Effector memory CD4-positive, alpha-beta T cell (primary cell): Measurements from ENCODE around the gene ZNF22.
"Not testable (repeated sequence)": the region's sequence is repeated elsewhere in the genome, so short reads cannot be mapped to it uniquely, and the experiment has no call there.

ENCODE experiments used
- DNase-seq, 3 donors: peaks; one replicate each; pipeline ENCODE4 v3.0.0-alpha.2; 2020
- H3K27ac ChIP-seq: 2 replicates; pipeline ENCODE4 v1.7.0; 2013; ENCODE audit warnings: mild to moderate bottlenecking, low read length, moderate library complexity; ENCODE audit not compliant: insufficient read depth, poor library complexity, severe bottlenecking
- H3K27me3 ChIP-seq: replicated peaks from 2 replicates; pipeline ENCODE4 v1.7.0; 2013; ENCODE audit warnings: mild to moderate bottlenecking, low read length; ENCODE audit not compliant: insufficient read depth, control insufficient read depth, poor library complexity, severe bottlenecking
- H3K36me3 ChIP-seq: 2 replicates; pipeline ENCODE4 v1.7.0; 2013; ENCODE audit warnings: mild to moderate bottlenecking, low read length, moderate library complexity; ENCODE audit not compliant: control insufficient read depth, insufficient read depth
- H3K4me1 ChIP-seq: 2 replicates; pipeline ENCODE4 v1.7.0; 2013; ENCODE audit warnings: low read length, mild to moderate bottlenecking; ENCODE audit not compliant: control insufficient read depth, insufficient read depth, poor library complexity, severe bottlenecking
- H3K4me3 ChIP-seq: 2 replicates; pipeline ENCODE4 v1.7.0; 2013; ENCODE audit warnings: low read length, low read depth, mild to moderate bottlenecking; ENCODE audit not compliant: insufficient read depth, poor library complexity, severe bottlenecking
- H3K9me3 ChIP-seq: 2 replicates; pipeline ENCODE4 v1.7.0; 2013; ENCODE audit warnings: mild to moderate bottlenecking, low read length, moderate library complexity; ENCODE audit not compliant: control insufficient read depth

Gene ZNF22

DNA sequence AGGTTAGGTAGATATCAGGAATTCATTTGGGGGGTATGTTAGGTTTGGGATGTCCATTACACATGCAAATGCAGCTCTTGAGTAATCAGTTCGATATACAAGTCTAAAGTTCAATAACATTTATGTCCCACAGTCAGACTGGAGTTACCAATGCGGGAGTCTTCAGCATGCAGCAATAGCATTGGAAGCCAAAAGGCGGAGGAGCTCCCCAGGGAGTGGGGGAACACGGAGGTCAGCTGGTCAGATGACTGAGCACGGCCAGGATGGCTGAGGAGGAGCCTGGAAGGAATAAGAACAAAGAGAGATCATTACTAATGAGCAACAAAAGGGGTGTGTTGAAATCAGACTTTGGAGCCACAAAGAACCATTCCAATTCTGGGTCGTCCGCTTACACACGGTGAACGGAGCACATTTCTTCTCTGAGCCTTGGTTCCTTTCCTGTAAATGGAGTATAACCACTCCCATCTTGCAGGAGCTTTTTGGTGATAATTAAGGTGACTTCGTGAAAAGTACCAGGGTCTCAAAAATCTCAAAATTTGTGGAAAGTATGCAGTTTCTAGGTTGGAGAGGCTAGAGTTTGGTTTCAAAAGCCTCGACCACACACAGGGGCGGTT, 478 bp upstream of the ZNF22 start:
- no peak for DNase-seq
- Histone ChIP-seq H3K4me1 (peaks cover 3% of the 10 kb centered on the region), H3K9me3 (no peaks in the 10 kb centered on the region), H3K27ac (no peak overlapping the region), H3K27me3 (no peaks in the 10 kb centered on the region), H3K36me3 (peaks cover 12% of the 10 kb centered on the region), H3K4me3 (peak overlapping the region; percentile 54)

DNA sequence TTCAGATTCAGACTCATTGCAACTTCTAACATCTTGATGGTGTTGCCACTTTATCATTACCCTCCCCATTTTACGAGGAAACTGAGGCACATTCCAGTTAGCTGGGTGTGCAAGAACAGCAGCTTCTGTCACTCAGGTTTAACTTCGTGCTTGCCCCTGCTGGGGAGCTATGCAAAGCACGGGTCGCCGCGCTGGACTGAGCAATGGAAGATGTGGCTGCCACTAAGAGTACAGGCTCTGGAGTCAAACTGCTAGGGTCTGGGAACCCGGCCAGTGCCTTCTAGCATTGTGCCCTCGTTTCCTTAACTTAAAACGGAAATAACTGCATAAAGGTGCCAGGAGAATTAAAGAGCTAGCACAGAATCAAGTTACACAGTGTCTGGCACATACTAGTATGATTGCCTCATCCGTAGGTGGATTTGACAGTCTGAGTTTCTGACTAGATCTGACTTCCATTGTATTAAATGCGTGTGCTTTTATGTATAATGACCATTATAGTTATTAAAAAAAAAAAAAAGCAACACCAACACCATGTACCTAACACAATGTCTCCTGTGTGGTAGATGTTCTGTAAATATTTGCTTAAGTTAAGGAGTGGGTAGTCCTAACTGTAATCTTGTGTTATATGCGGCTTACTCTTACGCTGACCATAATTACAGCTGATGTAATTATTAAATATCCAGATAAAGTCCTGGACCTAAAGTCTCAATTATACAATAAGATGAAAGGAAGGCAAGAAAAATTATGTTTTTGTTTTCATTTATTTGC, 842 bp downstream of the ZNF22 start:
- Histone ChIP-seq H3K4me1 (no peaks in the 10 kb centered on the region), H3K27me3 (no peaks in the 10 kb centered on the region), H3K27ac (peak overlapping the region; percentile 40), H3K9me3 (no peaks in the 10 kb centered on the region), H3K36me3 (peaks cover 12% of the 10 kb centered on the region), H3K4me3 (peak overlapping the region; percentile 54)
- peak in 2 of 3 donors; percentile 9 to 22 for DNase-seq

DNA sequence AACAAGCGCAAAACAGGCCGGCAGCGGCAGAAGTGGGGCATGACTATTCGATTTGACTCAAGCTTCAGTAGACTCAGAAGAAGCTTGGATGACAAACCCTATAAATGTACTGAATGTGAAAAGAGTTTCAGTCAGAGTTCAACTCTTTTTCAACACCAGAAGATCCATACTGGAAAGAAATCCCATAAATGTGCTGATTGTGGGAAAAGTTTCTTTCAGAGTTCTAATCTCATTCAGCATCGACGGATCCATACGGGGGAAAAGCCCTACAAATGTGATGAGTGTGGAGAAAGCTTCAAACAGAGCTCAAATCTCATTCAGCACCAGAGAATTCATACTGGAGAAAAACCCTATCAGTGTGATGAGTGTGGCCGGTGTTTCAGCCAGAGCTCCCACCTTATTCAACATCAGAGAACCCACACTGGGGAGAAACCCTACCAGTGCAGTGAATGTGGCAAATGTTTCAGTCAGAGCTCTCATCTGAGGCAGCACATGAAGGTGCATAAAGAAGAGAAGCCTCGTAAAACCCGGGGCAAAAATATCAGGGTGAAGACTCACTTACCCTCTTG, 2.8 kb downstream of the ZNF22 start:
- Histone ChIP-seq H3K27me3 (no peaks in the 10 kb centered on the region), H3K4me1 (no peaks in the 10 kb centered on the region), H3K9me3 (no peaks in the 10 kb centered on the region), H3K4me3 (no peak overlapping the region), H3K27ac (no peak overlapping the region), H3K36me3 (peaks cover 12% of the 10 kb centered on the region)
- DNase-seq, result no peak

DNA sequence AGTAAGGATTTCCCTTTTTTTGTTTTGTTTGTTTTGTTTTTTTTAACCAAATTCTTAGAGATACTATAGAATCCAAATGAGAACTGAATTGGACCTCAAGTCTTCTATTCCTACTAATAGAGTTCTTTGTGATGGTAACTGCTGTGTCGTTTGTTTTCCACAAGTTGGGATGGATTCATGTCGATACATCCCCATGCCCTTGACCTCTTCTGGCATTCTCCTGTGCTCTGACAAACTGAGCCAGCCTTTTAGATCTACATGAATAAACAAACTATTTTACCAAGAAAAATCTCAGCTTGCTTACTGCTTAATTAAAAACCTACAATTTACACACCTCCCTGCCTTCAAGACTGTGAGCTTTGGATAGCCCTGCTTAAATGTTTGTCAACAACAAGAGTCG, 3.9 kb downstream of the ZNF22 start:
- no peak for DNase-seq
- Histone ChIP-seq H3K4me1 (no peaks in the 10 kb centered on the region), H3K27ac (no peak overlapping the region), H3K27me3 (no peaks in the 10 kb centered on the region), H3K36me3 (peaks cover 12% of the 10 kb centered on the region), H3K4me3 (no peak overlapping the region), H3K9me3 (no peaks in the 10 kb centered on the region)

DNA sequence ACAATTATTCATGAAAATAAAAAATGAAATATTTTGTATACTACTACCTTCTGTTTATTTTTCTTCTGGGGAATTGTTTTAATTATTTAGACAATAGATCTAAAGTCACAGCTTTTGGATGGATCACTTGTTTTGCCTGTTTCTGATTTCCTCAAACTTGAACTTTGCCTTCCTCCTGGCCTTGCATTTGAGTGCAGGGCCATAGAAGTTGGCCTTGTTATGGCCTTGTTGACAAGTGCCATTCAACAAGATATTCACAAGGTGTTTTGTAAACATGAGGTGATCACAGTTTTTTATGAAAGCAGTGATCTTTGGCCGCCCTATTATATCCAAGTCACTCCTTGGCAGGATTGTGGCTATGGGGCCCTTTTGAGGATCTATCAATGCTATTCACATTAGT, 4.6 kb downstream of the ZNF22 start:
- DNase-seq, result no peak
- no peaks in the 10 kb centered on the region for H3K4me1 ChIP-seq
- no peaks in the 10 kb centered on the region for H3K9me3 ChIP-seq
- H3K27ac ChIP-seq, result no peak overlapping the region
- no peaks in the 10 kb centered on the region for H3K27me3 ChIP-seq
- H3K4me3 ChIP-seq, result no peak overlapping the region
- H3K36me3 ChIP-seq, result peaks cover 12% of the 10 kb centered on the region

DNA sequence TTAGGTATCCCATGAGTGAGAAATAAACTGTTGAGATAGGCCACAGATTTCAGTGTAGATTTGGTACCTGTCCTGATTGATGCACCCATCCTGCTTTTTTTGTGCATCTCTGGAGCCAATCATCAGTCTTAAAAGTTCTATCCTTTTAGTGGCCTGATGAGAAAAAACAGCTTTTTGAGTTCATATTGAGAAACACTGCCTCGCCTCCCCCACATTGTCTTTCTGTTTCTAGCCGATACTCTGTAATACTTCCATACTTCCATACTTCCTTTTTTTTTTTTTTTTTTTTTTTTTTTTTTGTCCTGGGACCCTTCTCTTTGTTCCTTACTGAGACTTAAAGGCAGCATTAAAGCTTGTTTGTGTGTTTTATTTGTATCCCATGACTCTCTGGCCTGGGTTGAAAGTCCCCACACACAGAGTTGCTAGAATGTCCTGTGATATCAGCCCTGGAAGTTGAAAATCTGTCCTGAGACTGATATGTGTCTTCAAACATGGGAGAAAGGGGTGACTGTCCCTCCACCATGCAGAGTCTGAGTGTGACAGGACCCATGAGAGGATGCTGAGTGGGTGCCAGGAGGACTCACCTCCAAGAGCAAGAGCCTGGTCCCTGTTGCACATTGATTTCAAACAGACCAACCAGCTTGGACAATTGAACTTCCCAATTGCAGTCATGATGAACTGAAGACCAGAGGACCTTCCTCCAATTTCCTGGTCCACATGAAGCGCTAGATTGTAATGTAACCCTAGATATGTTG, 5.7 kb downstream of the ZNF22 start:
- H3K27ac ChIP-seq, result no peak overlapping the region
- H3K36me3 ChIP-seq, result peaks cover 12% of the 10 kb centered on the region
- H3K27me3 ChIP-seq, result no peaks in the 10 kb centered on the region
- no peaks in the 10 kb centered on the region for H3K9me3 ChIP-seq
- DNase-seq, result no peak
- H3K4me3 ChIP-seq, result no peak overlapping the region
- no peaks in the 10 kb centered on the region for H3K4me1 ChIP-seq

DNA sequence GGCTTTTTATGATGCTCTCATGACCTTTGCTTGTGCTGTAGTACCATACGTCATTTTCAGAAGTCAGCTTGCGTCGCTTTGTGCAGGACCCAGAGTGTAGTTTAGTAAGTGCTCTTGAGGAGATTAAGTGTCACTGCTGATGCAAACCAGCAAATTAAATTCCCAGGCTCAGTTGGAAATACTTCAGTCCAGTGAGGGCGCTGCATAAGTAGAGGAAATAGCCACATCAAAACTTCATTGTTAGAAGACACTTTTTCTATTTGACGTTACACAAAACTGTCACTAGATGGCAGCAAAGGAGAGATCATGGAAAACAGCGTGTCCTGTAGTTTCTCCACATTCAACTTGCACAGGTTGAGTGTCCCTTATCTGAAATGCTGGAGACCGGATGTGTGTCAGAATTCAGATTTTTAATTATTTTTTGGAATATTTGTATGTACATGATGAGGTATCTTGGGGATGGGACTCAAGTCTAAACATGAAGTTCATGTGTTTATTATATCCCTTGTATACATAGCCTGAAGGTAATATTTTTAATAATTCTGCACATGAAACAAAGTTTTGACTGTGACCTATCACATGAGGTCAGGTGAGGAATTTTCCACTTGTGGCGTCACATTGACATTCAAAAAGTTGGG, 7.9 kb downstream of the ZNF22 start:
- peak in 1 of 3 donors; percentile 14 for DNase-seq
- Histone ChIP-seq H3K4me1 (no peaks in the 10 kb centered on the region), H3K36me3 (peaks cover 6% of the 10 kb centered on the region), H3K27me3 (no peaks in the 10 kb centered on the region), H3K4me3 (no peak overlapping the region), H3K27ac (no peak overlapping the region), H3K9me3 (no peaks in the 10 kb centered on the region)

DNA sequence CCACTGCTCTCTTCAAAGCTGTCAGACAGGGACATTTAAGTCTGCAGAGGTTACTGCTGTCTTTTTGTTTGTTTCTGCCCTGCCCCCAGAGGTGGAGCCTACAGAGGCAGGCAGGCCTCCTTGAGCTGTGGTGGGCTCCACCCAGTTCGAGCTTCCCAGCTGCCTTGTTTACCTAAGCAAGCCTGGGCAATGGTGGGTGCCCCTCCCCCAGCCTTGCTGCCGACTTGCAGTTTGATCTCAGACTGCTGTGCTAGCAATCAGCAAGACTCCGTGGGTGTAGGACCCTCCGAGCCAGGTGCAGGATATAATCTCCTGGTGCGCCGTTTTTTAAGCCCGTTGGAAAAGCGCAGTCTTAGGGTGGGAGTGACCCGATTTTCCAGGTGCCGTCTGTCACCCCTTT, 13.8 kb downstream of the ZNF22 start:
- H3K27ac ChIP-seq, H3K4me1 ChIP-seq: not testable (repeated sequence)

DNA sequence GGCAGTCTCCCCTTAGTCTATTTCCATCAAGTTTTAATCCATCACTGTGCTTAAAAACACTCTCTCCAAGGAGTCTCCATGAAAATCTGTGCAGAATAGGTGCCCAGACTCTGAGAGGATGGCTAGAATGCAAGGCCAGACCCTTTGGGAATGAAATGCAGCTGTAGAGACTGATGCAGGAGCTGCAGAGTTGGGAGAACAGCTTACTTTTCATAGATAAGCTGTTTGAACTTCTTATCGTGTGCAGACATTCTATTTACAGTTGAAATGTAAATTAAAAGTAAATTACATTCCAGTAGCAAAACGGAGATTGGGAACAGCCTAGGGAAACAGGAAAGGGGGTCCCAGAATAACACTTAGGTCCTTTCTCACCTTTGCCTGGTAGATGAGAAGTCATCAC, 14.9 kb downstream of the ZNF22 start:
- no peak for DNase-seq
- H3K27ac ChIP-seq, result no peak overlapping the region
- H3K27me3 ChIP-seq, result no peaks in the 10 kb centered on the region
- H3K4me1 ChIP-seq, result no peaks in the 10 kb centered on the region
- H3K36me3 ChIP-seq, result no peaks in the 10 kb centered on the region
- no peak overlapping the region for H3K4me3 ChIP-seq
- H3K9me3 ChIP-seq, result no peaks in the 10 kb centered on the region

More for the DNA sequence above, 13.8 kb downstream of the ZNF22 start:
- H3K36me3 ChIP-seq, H3K9me3 ChIP-seq, DNase-seq, H3K27me3 ChIP-seq, H3K4me3 ChIP-seq: not testable (repeated sequence)
